ENCODE measurements around the gene ZNF646.

GRCh38 chr16:31118223-31119155 lies 44.3 kb downstream of the ZNF646 start:
- no peak for TF ChIP-seq GATA3 (IDR thresholded peaks at IDR 0.05; ENCODE audit: low read depth, low read length)
- TF ChIP-seq GATA2 (IDR thresholded peaks at IDR 0.05; ENCODE audit: low read depth, low read length) = no peak

Measured in SH-SY5Y (cell line).